ENCODE measurements around the gene TMEM40. TPM values are rescaled to one million over a fixed set of nuclear protein-coding genes. Genes with fewer than 3 reads are reported as not detected.

TMEM40 gene
- total RNA-seq, 2 experiments from 2014 or later, result not detected

DNA sequence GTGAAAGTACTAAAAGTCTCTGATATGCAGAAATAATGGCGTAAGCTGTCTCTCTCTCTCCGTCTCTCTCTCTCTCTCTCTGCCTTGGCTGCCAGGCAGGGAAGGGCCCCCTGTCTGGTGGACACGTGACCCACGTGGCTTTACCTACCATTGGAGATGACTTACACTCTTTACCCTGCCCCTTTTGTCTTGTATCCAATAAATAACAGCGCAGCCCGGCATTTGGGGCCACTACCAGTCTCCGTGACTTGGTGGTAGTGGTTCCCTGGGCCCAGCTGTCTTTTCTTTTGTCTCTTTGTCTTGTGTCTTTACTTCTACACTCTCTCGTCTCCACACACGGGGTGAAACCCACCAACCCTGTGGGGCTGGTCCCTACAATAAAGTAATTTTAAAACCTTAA lies 12.2 kb upstream of the TMEM40 start:
- Mint-ChIP-seq H3K9me3 (no peaks in the 10 kb centered on the region), H3K36me3 (ENCODE audit: low read depth) (no peaks in the 10 kb centered on the region), H3K4me3 (no peak overlapping the region), H3K27ac (no peak overlapping the region), H3K27me3 (peaks cover 13% of the 10 kb centered on the region), H3K4me1 (peaks cover 2% of the 10 kb centered on the region)
- POLR2A ChIA-PET, result no interaction called here
- CTCF ChIA-PET, result no interaction called here
- DNase-seq, result no peak

DNA sequence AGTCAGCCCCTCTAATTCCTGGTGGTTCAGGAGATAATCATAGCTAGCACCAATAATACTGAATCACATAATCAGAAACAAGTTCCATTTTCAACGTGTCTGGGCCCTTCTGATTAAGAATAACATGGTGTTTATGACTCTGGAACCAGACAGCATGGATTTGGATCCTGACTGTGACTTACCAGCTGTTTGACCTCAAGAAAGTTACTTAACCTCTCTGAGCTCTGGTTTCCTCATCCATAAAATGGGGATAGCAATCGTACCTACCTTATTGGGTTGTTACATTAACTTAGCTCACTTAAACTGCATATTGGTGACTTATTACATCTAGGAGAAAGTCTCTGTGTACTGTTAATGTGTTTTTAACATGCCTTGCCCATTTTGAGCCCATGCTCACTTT lies 10.7 kb upstream of the TMEM40 start:
- no peaks in the 10 kb centered on the region for H3K36me3 Mint-ChIP-seq (ENCODE audit: low read depth)
- peaks cover 12% of the 10 kb centered on the region for H3K27me3 Mint-ChIP-seq
- no peaks in the 10 kb centered on the region for H3K9me3 Mint-ChIP-seq
- H3K27ac Mint-ChIP-seq, result no peak overlapping the region
- ChIA-PET CTCF (interaction anchor here (1.4 kb wide), 1 partner anchor 72 kb away, joined by 3 read pairs; the partner anchor contains the start of gene RPL32), POLR2A (no interaction called here)
- H3K4me1 Mint-ChIP-seq, result peaks cover 2% of the 10 kb centered on the region
- DNase-seq, result no peak
- no peak overlapping the region for H3K4me3 Mint-ChIP-seq

DNA sequence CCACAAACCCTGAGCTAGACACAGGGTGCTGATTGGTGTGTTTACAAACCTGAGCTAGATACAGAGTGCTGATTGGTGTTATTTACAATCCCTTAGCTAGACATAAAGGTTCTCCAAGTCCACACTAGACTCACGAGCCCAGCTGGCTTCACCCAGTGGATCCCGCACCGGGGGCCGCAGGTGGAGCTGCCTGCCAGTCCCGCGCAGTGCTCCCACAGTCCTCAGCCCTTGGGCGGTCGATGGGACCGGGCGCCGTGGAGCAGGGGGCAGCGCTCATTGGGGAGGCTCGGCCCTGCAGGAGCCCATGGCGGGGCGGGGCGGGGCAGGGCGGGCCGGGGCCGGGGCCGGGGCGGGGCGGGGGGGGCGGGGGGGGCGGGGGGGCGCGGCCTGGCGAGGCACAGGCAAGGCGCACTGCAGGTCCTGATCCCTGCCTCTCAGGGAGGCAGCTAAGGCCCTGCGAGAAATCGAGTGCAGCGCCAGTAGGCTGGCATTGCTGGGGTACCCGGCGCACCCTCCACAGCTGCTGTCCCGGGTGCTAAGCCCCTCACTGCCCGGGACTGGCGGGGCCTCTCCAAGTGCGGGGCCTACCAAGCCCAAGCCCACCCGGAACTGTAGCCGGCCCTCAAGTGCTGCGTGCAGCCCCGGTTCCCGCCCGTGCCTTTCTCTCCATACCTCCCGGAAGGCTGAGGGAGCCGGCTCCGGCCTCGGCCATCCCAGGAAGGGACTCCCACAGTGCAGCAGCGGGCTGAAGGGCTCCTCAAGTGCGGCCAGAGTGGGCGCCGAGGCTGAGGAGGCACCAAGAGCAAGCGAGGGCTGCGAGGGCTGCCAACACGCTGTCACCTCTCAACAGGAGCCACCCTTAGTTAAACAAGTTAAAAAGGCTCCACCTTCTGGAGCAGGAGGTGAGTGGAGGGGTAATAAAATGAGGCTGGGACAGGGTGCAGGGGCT lies 9.8 kb upstream of the TMEM40 start:
- H3K36me3 Mint-ChIP-seq (ENCODE audit: low read depth), result no peaks in the 10 kb centered on the region
- H3K4me1 Mint-ChIP-seq, result peaks cover 2% of the 10 kb centered on the region
- DNase-seq, result no peak
- H3K27me3 Mint-ChIP-seq, result peaks cover 7% of the 10 kb centered on the region
- H3K4me3 Mint-ChIP-seq, result no peak overlapping the region
- no peak overlapping the region for H3K27ac Mint-ChIP-seq
- CTCF ChIA-PET, result interaction anchor here (1.4 kb wide), 1 partner anchor 73 kb away, joined by 3 read pairs; the partner anchor contains the start of gene RPL32
- no peaks in the 10 kb centered on the region for H3K9me3 Mint-ChIP-seq
- POLR2A ChIA-PET, result no interaction called here

DNA sequence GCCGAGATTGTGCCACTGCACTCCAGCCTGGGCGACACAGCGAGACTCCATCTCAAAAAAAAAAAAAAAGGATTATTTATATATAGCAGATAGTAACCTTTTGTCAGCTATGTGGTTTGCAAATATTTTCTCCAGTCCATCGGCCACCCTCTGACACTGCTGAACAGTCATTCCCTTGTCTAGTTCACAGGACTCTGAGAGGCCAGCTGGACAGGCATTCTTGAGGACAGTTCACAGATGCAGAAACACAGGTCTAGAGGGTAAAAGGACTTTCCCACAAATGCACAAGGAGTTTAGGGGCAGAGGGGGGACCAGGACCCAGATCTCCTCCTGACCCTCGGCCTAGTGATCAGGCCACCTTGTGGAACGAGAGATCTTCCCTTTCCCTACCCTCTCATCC lies 7.5 kb upstream of the TMEM40 start:
- Mint-ChIP-seq H3K27me3 (peaks cover 2% of the 10 kb centered on the region), H3K4me3 (no peak overlapping the region), H3K36me3 (ENCODE audit: low read depth) (no peaks in the 10 kb centered on the region), H3K4me1 (no peaks in the 10 kb centered on the region), H3K27ac (no peak overlapping the region), H3K9me3 (no peaks in the 10 kb centered on the region)
- CTCF ChIA-PET, result interaction anchor here (1.1 kb wide), 1 partner anchor 21 kb away, joined by 3 read pairs; no protein-coding TSS in a partner anchor
- POLR2A ChIA-PET, result no interaction called here
- DNase-seq, result no peak

DNA sequence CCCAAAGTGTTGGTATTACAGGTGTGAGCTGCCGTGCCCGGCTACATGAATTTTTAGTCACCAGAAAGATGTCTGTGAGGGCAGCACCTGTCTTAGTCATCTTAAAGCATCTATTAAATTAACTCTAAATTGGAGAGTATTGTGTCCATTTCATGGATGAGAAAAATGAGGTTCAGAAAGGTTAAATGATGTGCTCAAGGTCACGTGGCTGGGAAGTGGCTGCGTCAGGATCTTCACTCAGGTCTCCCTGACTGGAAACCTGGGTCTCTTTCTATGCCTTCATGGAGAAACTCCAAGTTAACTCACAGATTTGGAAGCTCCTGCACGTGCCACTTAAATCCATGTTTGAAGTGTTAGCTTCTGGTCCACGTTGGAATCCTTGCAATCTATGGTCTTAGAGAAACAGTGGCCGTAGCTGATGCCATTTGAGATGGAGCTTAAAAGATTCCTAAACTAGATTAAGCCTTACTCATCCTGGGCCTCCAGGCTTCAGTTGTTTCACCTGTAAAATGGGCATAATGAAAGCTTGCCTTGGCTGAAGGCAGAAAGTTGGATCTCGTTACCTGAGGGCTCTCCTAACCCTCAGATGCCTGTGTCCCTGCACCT lies 5.2 kb upstream of the TMEM40 start:
- H3K4me1 Mint-ChIP-seq, result no peaks in the 10 kb centered on the region
- no peak overlapping the region for H3K27ac Mint-ChIP-seq
- POLR2A ChIA-PET, result no interaction called here
- H3K36me3 Mint-ChIP-seq (ENCODE audit: low read depth), result no peaks in the 10 kb centered on the region
- DNase-seq, result no peak
- H3K9me3 Mint-ChIP-seq, result no peaks in the 10 kb centered on the region
- H3K4me3 Mint-ChIP-seq, result no peak overlapping the region
- CTCF ChIA-PET, result interaction anchor here (1.1 kb wide), 1 partner anchor 23 kb away, joined by 5 read pairs; no protein-coding TSS in a partner anchor
- H3K27me3 Mint-ChIP-seq, result peaks cover 4% of the 10 kb centered on the region

DNA sequence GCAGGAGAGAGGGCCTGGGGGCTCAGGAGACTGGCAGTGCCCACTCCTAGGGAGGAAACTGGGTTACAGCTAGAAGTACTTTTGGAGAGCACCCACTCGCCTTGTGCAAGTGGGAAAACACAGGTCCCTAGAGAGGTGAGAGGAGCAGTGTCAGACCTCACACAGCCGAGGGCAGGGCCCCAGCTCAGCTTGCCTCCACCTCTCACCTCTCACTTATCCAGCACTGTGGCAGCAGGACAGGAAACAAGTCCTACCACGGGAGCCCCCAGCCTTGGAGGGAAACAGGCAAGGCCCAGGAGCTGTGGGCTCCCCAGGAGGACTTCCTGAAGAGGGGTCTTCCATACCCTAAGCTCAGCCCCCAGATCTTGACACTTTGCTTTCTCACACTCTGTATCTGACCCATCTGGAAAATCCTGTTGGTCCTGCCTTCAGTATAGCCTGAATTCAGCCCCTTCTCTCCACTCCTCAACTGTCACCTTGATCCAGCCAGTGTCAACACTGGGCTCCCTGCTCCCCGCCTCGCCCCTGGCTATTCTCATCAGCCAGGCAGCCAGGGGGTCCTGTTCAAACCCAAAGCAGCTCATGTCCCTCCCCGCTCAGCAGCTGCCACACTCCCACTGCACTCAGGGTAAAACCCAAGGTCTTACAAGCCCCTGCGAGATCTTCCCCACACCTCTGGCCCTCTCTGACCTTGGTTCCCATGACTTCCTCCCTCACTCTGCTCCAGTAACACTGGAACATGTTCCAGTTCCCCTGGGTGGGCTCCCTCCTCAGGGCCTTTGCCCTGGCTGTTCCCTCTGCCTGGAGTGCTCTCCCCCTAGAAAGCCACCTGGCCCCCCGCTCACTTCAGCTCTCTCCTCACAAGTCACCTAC lies 870 bp upstream of the TMEM40 start:
- Mint-ChIP-seq H3K4me1 (no peaks in the 10 kb centered on the region), H3K9me3 (no peaks in the 10 kb centered on the region), H3K4me3 (no peak overlapping the region), H3K27ac (no peak overlapping the region), H3K27me3 (peaks cover 11% of the 10 kb centered on the region), H3K36me3 (ENCODE audit: low read depth) (no peaks in the 10 kb centered on the region)
- CTCF ChIA-PET, result no interaction called here
- DNase-seq, result no peak
- POLR2A ChIA-PET, result no interaction called here

DNA sequence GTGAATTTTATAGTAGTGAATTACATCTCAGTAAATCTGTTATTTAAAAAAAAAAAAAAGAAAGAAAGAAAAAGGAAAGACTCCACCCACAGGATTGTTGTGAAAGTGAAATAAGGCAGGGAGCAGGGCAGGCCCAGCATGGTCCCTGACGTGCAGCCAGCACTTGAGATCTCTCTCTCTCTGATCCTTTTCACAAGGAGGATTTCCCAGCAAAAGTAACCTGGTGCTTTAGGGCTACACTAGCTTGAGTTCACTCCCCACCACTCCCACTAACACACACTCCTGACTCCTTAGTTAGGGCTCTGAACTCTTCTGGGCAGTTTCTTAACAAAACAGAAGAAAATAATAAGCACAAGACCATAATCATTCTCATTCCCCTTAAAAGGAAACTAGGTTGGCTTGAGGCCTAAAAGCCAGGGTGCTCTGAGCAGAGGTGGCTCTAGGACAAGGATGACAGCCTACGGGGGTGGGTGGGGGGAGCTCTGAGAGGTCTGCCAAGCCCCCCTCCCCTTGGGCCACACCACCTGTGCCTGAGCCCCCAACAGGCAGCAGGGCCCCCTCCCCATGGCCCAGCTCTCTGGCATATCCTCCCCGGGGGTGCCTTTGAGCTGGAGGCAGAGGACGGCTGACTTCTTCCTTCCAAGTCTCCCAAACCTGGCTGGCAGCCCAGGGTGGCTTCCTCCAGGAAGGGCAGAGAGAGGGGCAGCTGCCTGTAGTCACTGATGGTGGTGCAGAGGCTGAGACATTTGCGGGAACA lies 856 bp downstream of the TMEM40 start:
- Mint-ChIP-seq H3K9me3 (no peaks in the 10 kb centered on the region), H3K27ac (no peak overlapping the region), H3K4me3 (no peak overlapping the region), H3K36me3 (ENCODE audit: low read depth) (no peaks in the 10 kb centered on the region), H3K27me3 (peaks cover 11% of the 10 kb centered on the region), H3K4me1 (no peaks in the 10 kb centered on the region)
- DNase-seq, result no peak
- ChIA-PET CTCF (no interaction called here), POLR2A (no interaction called here)

DNA sequence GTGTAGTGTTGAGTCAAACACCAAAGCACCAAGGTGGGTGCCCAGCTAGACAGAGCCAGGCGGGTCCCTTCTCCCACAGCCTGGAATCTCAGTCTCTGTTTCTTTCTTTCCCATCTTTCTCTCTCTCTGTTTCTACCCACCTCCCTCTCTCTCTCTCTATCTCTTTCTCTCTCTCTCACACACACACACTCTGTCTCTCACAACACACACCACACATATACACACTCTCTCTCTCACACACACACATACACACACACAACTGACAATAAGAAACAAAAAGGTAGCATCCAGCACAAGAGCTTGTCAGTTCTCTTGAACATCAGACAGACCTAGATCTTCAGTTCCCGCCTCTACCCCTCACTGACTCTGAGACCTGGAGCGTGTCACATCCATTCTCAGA lies 2.4 kb downstream of the TMEM40 start:
- peaks cover 11% of the 10 kb centered on the region for H3K27me3 Mint-ChIP-seq
- H3K36me3 Mint-ChIP-seq (ENCODE audit: low read depth), result no peaks in the 10 kb centered on the region
- no peaks in the 10 kb centered on the region for H3K4me1 Mint-ChIP-seq
- ChIA-PET CTCF (interaction anchor here (0.7 kb wide), 1 partner anchor 1468 kb away, joined by 3 read pairs; no protein-coding TSS in a partner anchor), POLR2A (no interaction called here)
- no peak overlapping the region for H3K27ac Mint-ChIP-seq
- DNase-seq, result no peak
- no peaks in the 10 kb centered on the region for H3K9me3 Mint-ChIP-seq
- no peak overlapping the region for H3K4me3 Mint-ChIP-seq

DNA sequence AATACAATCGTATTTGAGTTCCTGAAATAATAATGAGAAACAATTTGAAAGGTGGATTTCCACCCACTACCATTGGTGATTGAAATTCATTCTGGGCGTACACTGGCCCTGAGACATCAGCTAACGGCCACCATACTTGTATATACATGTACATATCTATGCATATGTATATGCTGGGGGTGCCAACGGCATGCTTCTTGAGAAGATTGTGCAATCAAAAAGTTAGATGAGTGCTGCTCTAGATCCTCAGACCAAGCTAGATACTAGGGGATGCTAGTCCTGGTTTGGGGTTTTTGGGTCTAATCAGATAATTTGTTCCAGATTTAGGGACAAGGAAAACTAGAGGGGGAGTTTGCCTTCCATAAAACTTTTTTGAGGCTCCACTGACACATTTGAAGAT lies 2.9 kb downstream of the TMEM40 start:
- no peak for DNase-seq
- H3K4me3 Mint-ChIP-seq, result no peak overlapping the region
- no peaks in the 10 kb centered on the region for H3K4me1 Mint-ChIP-seq
- H3K27ac Mint-ChIP-seq, result no peak overlapping the region
- H3K9me3 Mint-ChIP-seq, result no peaks in the 10 kb centered on the region
- H3K27me3 Mint-ChIP-seq, result peaks cover 11% of the 10 kb centered on the region
- H3K36me3 Mint-ChIP-seq (ENCODE audit: low read depth), result no peaks in the 10 kb centered on the region
- ChIA-PET CTCF (no interaction called here), POLR2A (no interaction called here)

DNA sequence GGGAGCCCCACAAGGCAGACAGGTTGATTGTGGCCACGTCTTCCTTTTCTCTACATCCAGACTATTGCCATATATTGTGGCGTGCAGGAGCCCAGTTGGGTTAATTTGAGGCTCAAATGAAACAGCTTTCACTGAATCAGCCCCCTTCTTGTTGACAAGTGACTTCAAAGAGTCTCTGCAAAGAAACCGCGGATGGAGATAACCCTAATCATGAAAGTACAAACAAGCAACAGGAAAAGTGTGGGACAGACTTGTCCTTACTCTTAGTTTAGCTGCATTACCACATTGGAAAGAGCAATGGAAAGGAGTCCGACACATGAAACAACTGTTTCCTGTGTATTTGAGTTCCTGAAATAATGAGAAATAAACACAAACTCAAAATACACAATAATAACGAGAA lies 3.3 kb downstream of the TMEM40 start:
- H3K27me3 Mint-ChIP-seq, result peaks cover 10% of the 10 kb centered on the region
- no peak for DNase-seq
- H3K27ac Mint-ChIP-seq, result no peak overlapping the region
- ChIA-PET CTCF (no interaction called here), POLR2A (no interaction called here)
- no peaks in the 10 kb centered on the region for H3K9me3 Mint-ChIP-seq
- H3K36me3 Mint-ChIP-seq (ENCODE audit: low read depth), result no peaks in the 10 kb centered on the region
- H3K4me1 Mint-ChIP-seq, result peaks cover 2% of the 10 kb centered on the region
- no peak overlapping the region for H3K4me3 Mint-ChIP-seq

DNA sequence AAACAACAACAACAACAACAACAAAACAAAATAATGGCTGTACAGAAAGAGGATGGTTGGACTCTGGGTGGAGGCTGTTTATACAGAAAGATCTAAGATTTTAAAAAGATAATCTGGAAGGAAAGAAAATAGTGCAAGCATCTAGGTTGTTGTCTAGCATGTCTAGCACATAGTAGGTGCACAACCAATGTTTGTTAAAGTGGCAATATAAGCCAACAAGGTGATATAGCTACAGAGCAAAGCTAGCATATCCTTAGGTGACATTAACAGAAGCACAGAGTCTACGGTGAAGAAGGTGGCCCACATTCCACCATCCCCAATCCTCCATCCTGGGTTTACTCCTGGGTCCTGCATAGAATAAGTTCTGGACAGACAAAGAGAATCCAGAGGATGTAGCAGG lies 4.7 kb downstream of the TMEM40 start:
- Mint-ChIP-seq H3K9me3 (no peaks in the 10 kb centered on the region), H3K4me3 (no peak overlapping the region), H3K36me3 (ENCODE audit: low read depth) (no peaks in the 10 kb centered on the region), H3K4me1 (peaks cover 7% of the 10 kb centered on the region), H3K27me3 (peaks cover 10% of the 10 kb centered on the region), H3K27ac (no peak overlapping the region)
- POLR2A ChIA-PET, result no interaction called here
- DNase-seq, result no peak
- CTCF ChIA-PET, result interaction anchor here (0.5 kb wide), 1 partner anchor 26 kb away, joined by 5 read pairs; no protein-coding TSS in a partner anchor

DNA sequence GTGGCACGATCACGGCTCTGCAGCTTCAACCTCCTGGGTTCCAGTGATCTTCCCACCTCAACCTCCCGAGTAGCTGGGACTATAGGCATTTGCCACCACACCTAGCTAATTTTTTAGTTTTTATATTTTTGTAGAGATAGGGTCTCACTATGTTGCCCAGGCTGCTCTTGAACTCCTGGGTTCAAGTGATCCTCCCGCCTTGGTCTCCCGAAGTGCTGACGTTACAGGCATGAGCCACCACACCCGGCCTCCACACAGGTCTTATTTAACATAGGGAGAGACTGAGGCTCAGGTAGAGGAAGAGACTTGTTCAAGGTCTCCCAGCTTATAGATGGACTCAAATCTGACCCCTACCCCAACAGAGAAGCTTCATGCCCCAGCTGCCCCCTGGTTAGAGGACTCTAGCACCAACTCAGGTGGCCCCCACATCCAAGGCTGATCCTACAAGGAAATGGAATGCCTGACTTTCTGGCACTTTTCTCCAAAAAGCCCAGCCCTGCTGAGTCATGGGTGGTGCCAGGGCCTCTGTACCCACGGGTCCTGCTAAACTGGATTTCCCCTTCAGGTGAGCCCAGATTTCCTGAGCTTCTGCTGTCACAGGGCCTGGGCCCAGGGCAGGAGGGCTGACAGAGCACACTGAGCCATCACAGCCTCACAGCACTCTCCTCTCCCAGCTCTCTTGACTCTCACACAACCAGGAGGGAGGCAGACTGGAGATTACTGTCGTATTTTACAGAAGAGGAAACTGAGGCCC lies 5.6 kb downstream of the TMEM40 start:
- no peak for DNase-seq
- Mint-ChIP-seq H3K27ac (no peak overlapping the region), H3K4me3 (no peak overlapping the region), H3K36me3 (ENCODE audit: low read depth) (no peaks in the 10 kb centered on the region), H3K27me3 (peaks cover 10% of the 10 kb centered on the region), H3K4me1 (peaks cover 7% of the 10 kb centered on the region), H3K9me3 (no peaks in the 10 kb centered on the region)
- CTCF ChIA-PET, result no interaction called here
- POLR2A ChIA-PET, result no interaction called here
